Choroid plexus epithelial cell (primary cell): Measurements from ENCODE around the gene RPTOR.

Source experiments
- DNase-seq: peaks from one replicate; pipeline ENCODE4 v3.0.0-alpha.2; 2010; ENCODE audit warnings: low read depth
- H3K4me3 ChIP-seq: 2 replicates; pipeline ENCODE4 v1.5.1; 2011; ENCODE audit warnings: low read depth, mild to moderate bottlenecking, control low read depth, low read length, moderate library complexity
- TF ChIP-seq, protein P1 (sequence below): conservative IDR thresholded peaks from 2 replicates; pipeline ENCODE4 v1.5.1; 2011; ENCODE audit warnings: low read depth, mild to moderate bottlenecking, control low read depth, inconsistent platforms, low read length, moderate library complexity

RPTOR gene

DNA sequence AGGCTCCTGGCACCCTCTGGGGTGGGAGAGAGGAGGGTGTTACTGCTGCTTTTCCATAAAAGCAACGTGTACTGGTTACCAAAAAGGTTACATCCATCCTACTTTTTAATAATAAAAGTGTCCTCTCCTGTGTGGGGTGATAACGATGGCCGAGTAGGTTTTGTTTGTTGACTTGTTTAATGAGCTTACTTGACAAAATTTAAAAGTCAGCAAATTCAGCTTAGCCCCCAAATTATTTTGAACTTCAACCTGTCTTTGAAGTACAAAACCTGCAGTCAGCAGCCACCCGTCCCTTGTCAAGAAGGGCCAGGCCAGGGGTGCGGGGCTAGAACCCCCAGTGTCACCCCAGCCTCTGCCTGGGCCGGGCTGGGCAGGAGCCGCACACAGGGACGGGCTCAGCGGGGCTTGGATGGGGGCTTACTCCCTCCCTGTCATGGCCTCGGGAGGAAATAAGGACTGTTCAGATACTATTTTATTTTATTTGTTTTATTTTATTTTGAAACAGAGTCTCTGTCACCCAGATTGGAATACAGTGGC, 343.1 kb downstream of the RPTOR start:
- no peak overlapping the region for H3K4me3 ChIP-seq
- no peak for DNase-seq
- TF ChIP-seq, protein P1, sequence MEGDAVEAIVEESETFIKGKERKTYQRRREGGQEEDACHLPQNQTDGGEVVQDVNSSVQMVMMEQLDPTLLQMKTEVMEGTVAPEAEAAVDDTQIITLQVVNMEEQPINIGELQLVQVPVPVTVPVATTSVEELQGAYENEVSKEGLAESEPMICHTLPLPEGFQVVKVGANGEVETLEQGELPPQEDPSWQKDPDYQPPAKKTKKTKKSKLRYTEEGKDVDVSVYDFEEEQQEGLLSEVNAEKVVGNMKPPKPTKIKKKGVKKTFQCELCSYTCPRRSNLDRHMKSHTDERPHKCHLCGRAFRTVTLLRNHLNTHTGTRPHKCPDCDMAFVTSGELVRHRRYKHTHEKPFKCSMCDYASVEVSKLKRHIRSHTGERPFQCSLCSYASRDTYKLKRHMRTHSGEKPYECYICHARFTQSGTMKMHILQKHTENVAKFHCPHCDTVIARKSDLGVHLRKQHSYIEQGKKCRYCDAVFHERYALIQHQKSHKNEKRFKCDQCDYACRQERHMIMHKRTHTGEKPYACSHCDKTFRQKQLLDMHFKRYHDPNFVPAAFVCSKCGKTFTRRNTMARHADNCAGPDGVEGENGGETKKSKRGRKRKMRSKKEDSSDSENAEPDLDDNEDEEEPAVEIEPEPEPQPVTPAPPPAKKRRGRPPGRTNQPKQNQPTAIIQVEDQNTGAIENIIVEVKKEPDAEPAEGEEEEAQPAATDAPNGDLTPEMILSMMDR, result no peak

DNA sequence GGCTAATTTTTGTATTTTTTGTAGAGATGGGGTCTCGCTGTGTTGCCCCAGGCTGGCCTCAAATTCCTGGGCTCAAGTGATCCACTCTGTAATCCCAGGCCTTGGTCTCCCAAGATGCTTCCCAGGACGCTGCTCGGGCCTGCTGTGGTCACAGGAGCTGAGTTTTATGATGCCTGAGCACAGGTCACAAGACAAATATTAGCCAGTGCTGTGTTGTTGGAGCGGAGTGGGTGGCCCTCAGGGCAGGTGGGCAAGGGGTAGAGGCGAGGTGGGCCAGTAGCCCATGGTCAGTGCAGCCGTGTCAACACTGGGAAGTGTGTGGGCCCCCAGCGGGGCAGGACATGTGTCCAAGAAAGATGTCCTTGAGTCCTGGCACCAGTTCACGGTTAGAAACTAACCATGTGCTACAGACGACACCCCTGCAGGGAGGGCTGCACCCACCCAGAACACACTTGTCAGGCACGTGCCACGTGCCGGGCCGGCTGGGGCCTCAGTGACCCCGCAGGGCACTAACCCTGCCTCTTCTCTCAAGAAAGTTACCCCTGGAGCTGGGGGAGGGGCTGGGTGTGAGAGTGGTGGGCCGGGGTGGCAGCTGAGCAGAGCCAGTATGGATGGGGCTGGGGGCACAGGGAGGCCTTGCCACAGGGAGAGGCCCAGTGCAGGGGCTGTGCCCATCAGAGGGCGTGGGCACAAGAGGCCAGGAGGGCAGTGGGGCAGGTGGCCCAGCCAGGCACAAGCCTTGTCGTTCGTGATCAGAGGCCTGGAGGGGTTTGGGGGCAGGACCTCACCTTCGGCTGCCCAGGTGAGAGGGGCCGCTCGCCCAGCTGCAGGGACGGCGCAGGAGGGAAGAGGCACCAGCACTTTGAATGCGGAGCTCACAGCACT, 343.9 kb downstream of the RPTOR start:
- TF ChIP-seq, protein P1, result no peak
- no peak for DNase-seq
- no peak overlapping the region for H3K4me3 ChIP-seq

DNA sequence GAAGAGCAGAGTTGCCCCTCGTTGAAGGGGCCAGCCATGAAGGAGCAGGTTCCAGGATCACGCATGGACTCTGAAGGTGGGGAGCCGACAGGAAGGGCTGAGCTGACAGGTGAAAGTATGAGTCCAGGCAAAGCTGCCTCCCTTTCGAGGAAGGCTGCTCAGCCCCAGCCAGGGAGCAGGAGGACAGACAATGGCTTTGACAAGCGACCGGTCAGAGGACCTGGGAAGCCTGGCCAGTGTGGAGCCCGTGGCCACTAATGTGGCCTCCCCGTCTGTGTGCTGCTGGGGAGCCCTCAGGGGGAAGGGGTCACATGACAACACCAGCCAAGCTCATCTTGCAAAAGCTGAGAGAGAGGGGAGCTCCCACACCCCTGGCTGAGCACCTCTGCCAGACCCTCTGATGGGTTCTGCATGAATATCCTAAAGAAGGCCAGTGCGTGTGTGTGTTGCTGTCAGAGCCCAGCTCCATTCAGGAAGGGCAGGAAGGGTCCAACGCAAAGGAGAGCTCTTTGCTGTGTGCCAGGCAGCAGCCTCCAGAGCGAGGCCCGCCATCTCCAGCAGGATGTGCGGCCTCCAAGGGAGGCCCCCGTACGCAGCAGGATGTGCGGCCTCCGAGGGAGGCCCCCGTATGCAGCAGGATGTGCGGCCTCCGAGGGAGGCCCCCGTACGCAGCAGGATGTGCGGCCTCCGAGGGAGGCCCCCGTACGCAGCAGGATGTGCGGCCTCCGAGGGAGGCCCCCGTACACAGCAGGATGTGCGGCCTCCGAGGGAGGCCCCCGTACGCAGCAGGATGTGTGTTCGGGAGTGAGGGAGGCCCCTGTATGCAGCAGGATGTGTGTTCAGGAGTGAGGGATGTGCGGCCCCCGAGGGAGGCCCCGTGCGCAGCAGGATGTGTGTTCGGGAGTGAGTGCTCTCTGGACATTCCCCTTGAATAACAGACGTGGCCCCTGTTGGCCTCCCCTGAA, 344.9 kb downstream of the RPTOR start:
- DNase-seq, result no peak
- TF ChIP-seq, protein P1, result no peak
- no peak overlapping the region for H3K4me3 ChIP-seq

DNA sequence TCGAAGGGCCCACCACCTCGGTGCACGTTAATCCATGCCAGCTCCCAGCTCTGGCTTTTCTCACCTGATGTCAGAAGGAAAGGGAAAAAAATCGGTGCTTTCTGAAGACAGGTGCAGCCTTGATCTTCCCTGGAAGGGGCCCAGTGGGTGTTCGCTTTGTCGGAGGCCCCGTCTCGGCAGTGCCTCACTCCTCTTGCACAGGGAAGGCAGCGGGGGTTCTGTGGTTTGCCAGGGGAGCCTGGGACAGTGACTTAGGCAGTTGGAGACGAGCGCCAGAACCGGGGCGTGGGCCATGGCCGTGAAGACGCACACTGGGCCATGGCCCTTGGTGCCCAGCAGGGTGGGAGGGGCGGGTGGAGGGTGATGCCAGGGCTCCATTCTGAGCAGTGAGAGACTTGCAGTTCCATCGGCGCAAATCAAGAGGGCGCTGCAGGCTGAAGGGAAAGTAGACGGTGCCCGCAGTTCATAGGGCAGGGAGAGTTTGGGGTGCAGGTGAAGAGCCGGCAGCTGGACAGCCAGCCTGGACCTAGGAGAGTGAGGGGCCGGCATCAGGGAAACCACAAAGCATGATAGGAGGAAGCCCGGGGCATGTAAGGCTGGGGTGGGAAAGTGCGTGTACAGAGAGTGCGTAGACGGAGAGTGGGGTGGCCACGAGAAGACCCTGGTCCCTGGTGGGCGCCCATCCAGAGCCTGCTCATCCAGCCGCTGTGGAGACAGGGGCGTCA, 345.7 kb downstream of the RPTOR start:
- no peak overlapping the region for H3K4me3 ChIP-seq
- no peak for DNase-seq
- TF ChIP-seq, protein P1, result no peak

DNA sequence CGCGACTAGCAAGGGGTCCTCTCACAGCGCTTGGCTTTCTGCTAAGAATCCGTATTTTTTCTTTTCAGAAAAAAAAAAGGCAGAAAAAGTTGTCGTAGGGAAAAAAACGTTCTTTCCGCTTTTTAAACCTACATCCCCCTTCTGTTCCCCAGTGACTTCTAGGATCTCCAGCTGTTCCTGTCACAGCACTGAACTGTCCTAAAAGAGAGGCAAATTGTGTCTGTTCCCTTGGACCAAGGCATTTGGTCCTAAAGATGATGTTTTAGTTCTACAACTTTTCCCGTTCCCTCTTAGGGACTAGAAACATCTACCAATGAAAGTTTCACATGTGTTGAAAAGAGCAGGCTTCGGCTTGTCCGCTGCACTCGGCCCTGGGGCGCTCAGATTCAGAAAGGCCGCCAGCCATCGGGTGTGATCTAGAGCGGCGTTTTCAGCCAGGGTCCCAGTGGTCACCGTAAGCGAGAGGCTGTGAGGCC, 346.3 kb downstream of the RPTOR start:
- H3K4me3 ChIP-seq, result no peak overlapping the region
- no peak for DNase-seq
- TF ChIP-seq, protein P1, result no peak

DNA sequence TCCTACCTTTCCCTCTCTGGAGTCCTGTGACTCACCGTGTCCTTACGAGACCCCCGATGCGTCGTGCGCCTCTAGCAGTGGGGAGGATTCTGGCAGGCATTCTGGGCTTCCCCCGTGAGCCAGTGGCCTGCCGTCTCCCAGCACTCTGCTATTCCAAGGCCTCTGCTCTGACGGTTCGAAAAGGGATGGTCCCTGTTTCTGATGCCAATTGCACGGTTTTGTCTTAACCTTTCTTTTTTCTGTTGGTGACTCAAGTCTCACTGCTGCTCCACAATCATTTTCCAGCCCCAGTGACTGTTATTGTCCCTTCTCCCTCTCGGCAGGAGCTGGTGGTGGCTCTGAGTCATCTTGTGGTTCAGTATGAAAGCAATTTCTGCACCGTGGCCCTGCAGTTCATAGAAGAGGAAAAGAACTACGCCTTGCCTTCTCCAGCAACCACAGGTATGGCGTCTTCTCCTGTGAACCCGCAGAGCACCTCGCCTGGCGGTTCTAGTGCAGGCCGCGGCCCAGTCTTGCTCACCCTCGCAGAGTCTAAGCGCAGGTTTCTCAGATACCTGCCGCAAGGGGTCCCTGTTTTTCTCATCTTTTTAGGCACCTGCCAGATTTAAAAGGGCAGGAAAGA, 346.9 kb downstream of the RPTOR start:
- no peak overlapping the region for H3K4me3 ChIP-seq
- peak; percentile 89 for DNase-seq

More for the DNA sequence above, 346.9 kb downstream of the RPTOR start:
- TF ChIP-seq, protein P1, result peak; percentile 32
